ENCODE data around the gene TMTC3.

GRCh38 chr12:88225776-88226175 lies 83.7 kb downstream of the TMTC3 start:
- TF ChIP-seq CTCF (IDR thresholded peaks at IDR 0.05) = no peak
- no peak for TF ChIP-seq POLR2A (IDR thresholded peaks at IDR 0.05)
- TF ChIP-seq EP300 (IDR thresholded peaks at IDR 0.05) = no peak
- TF ChIP-seq POLR2AphosphoS5 (IDR thresholded peaks at IDR 0.05) = no peak

All from upper lobe of left lung (tissue), 4 donors.